CD14-positive monocyte (primary cell): ENCODE data around the gene KIDINS220. TPM values are rescaled to one million over a fixed set of nuclear protein-coding genes. Genes with fewer than 3 reads are reported as not detected.

Experiments
- DNase-seq, 3 donors: peaks; one replicate each; pipeline ENCODE4 v3.0.0-alpha.2; 2011 to 2022
- H2AFZ ChIP-seq: 2 replicates; pipeline ENCODE4 v1.6.0; 2012; ENCODE audit warnings: mild to moderate bottlenecking, low read depth, low read length, inconsistent platforms; ENCODE audit not compliant: insufficient read depth, poor library complexity, severe bottlenecking
- H3K27ac ChIP-seq, 2 donors: 1 replicate in 1 of 2; 2 replicates in 1 of 2; pipeline ENCODE4 v1.5.1; 2012 to 2013; ENCODE audit warnings: low read length in 2 of 2, control low read depth in 1 of 2, inconsistent platforms in 1 of 2, low read depth in 1 of 2, mild to moderate bottlenecking in 1 of 2
- H3K27me3 ChIP-seq, 2 donors: one replicate each; pipeline versions ENCODE4 v1.6.0 to v1.6.1; 2011 to 2013; ENCODE audit warnings: low read length in 2 of 2; ENCODE audit not compliant: control insufficient read depth in 2 of 2, insufficient read depth in 2 of 2
- H3K36me3 ChIP-seq, 2 donors: replicated peaks in 1 of 2; 1 replicate in 1 of 2; 2 replicates in 1 of 2; pipeline versions ENCODE4 v1.5.1 to v1.6.1; 2012 to 2013; ENCODE audit warnings: low read length in 2 of 2, control low read depth in 1 of 2, inconsistent platforms in 1 of 2, mild to moderate bottlenecking in 1 of 2; ENCODE audit not compliant: insufficient read depth in 2 of 2, control insufficient read depth in 1 of 2
- H3K4me1 ChIP-seq, 2 donors: 1 replicate in 1 of 2; 2 replicates in 1 of 2; pipeline versions ENCODE4 v1.5.1 to v1.6.1; 2012 to 2013; ENCODE audit warnings: low read length in 2 of 2, control low read depth in 1 of 2, inconsistent platforms in 1 of 2, mild to moderate bottlenecking in 1 of 2, moderate library complexity in 1 of 2; ENCODE audit not compliant: insufficient read depth in 2 of 2, control insufficient read depth in 1 of 2
- H3K4me2 ChIP-seq: replicated peaks from 2 replicates; pipeline ENCODE3; 2012; ENCODE audit warnings: low read length, moderate library complexity, mild to moderate bottlenecking; ENCODE audit not compliant: poor library complexity, severe bottlenecking; ENCODE audit errors: extremely low read depth
- H3K4me3 ChIP-seq, 3 experiments: fragments of 200-600 bp in 1 of 3; sonication (generic) in 1 of 3; replicated peaks in 1 of 3; 1 replicate in 2 of 3; 2 replicates in 1 of 3; pipeline ENCODE4 v1.5.1; 2011 to 2013; ENCODE audit warnings: low read length in 3 of 3, mild to moderate bottlenecking in 3 of 3, control low read depth in 2 of 3, low read depth in 2 of 3, inconsistent platforms in 1 of 3, moderate library complexity in 1 of 3
- H3K79me2 ChIP-seq: 2 replicates; pipeline ENCODE4 v1.6.0; 2012; ENCODE audit warnings: mild to moderate bottlenecking, control low read depth, inconsistent platforms, low read length, moderate library complexity; ENCODE audit not compliant: insufficient read depth
- H3K9ac ChIP-seq: 2 replicates; pipeline ENCODE4 v1.6.0; 2017; ENCODE audit warnings: low read length, mild to moderate bottlenecking; ENCODE audit not compliant: insufficient read depth, poor library complexity, severe bottlenecking
- H3K9me3 ChIP-seq, 2 donors: replicated peaks in 1 of 2; 1 replicate in 1 of 2; 2 replicates in 1 of 2; pipeline versions ENCODE4 v1.5.1 to v1.6.1; 2012 to 2013; ENCODE audit warnings: low read length in 2 of 2, control low read depth in 1 of 2; ENCODE audit not compliant: control insufficient read depth in 1 of 2, insufficient read depth in 1 of 2
- H4K20me1 ChIP-seq: 2 replicates; pipeline ENCODE4 v1.6.0; 2012; ENCODE audit warnings: mild to moderate bottlenecking, low read length, control low read depth, moderate library complexity; ENCODE audit not compliant: insufficient read depth
- H3K27ac Mint-ChIP-seq, 7 donors: one replicate each; pipeline ENCODE4 v1.8.0; 2020; ENCODE audit warnings: mild to moderate bottlenecking in 7 of 7, mixed read lengths in 7 of 7, moderate library complexity in 6 of 7, inconsistent platforms in 2 of 7
- H3K27me3 Mint-ChIP-seq, 3 donors: one replicate each; pipeline ENCODE4 v1.8.0; 2021 to 2022; ENCODE audit warnings: low read depth in 3 of 3, mild to moderate bottlenecking in 3 of 3, mixed read lengths in 3 of 3, moderate library complexity in 3 of 3, inconsistent platforms in 1 of 3
- H3K36me3 Mint-ChIP-seq, 2 donors: one replicate each; pipeline ENCODE4 v1.8.0; 2020; ENCODE audit warnings: mixed read lengths in 2 of 2, inconsistent platforms in 1 of 2, mild to moderate bottlenecking in 1 of 2
- H3K4me1 Mint-ChIP-seq: one replicate; pipeline ENCODE4 v1.8.0; 2020; ENCODE audit warnings: mild to moderate bottlenecking, mixed read lengths
- H3K4me3 Mint-ChIP-seq, 2 donors: one replicate each; pipeline ENCODE4 v1.8.0; 2020; ENCODE audit warnings: mild to moderate bottlenecking in 2 of 2, mixed read lengths in 2 of 2, moderate library complexity in 1 of 2
- H3K9me3 Mint-ChIP-seq, 7 donors: one replicate each; pipeline ENCODE4 v1.8.0; 2020 to 2022; ENCODE audit warnings: mixed read lengths in 7 of 7, mild to moderate bottlenecking in 6 of 7, moderate library complexity in 6 of 7, inconsistent platforms in 2 of 7
- WGBS: methylation state at CpG from one replicate; pipeline ENCODE4 v1.1.5; 2013; ENCODE audit warnings: missing lambda C conversion rate; ENCODE audit not compliant: insufficient coverage; 5-methylcytosine and 5-hydroxymethylcytosine counted together
- intact Hi-C, 2 donors: fragments of 100-400 bp; cut with micrococcal nuclease; formaldehyde crosslinking; loops; one replicate each; pipeline versions ENCODE4 v1.15.0 to v1.15.1; 2023
- polyA plus RNA-seq, 3 donors: library from polyadenylated mRNA; depleted of rRNA in 1 of 3; unstranded in 2 of 3; stranded (reverse) in 1 of 3; fragments of 300-500 nt in 2 of 3; fragments of >200 nt in 1 of 3; fragmentation: Illumina TruSeq in 2 of 3; gene quantifications; 1 replicate in 2 of 3; 2 replicates in 1 of 3; pipeline ENCODE4 v1.2.3, GENCODE V29; 2012 to 2021
- TF ChIP-seq, protein P1 (sequence below): fragments of 200-600 bp; IDR thresholded peaks from one replicate; pipeline ENCODE4 v1.8.0; 2022; ENCODE audit warnings: antibody characterized with exemption, mild to moderate bottlenecking

The KIDINS220 gene
- polyA plus RNA-seq, 3 donors, result 12.1 to 26.7 (median 26.3) TPM

DNA sequence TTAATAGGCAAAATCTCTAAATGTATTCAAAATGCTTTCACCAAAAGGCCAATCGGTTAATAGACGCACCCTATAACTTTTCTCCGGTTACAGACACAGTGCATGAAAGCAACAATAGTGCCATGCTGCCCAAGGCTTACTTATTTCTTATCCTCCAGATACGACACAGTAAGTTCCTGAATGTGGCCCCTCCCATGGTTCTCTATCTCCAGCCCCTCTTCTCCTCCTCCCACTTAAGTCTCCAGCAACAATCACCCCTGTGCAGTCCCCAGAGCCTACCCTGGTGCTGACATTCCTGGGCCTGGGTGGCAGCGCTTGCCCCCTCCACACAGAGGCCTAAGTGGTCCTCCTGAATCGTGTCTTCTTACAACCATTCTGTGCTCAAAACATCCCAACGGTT lies 3.6 kb downstream of the KIDINS220 start:
- Histone ChIP-seq H3K79me2 (peaks cover 90% of the 10 kb centered on the region), H2AFZ (no peak overlapping the region), H3K9ac (no peak overlapping the region), H3K27me3 (no peaks in the 10 kb centered on the region), H3K27ac (no peak overlapping the region), H3K36me3 (no peaks in the 10 kb centered on the region), H4K20me1 (peaks cover 68% of the 10 kb centered on the region), H3K9me3 (no peaks in the 10 kb centered on the region), H3K4me2 (no peak overlapping the region), H3K4me3 (no peak overlapping the region), H3K4me1 (peaks cover 26 to 41% of the 10 kb centered on the region in 2 donors)
- H3K4me1 Mint-ChIP-seq, result peaks cover 65% of the 10 kb centered on the region
- TF ChIP-seq, protein P1, sequence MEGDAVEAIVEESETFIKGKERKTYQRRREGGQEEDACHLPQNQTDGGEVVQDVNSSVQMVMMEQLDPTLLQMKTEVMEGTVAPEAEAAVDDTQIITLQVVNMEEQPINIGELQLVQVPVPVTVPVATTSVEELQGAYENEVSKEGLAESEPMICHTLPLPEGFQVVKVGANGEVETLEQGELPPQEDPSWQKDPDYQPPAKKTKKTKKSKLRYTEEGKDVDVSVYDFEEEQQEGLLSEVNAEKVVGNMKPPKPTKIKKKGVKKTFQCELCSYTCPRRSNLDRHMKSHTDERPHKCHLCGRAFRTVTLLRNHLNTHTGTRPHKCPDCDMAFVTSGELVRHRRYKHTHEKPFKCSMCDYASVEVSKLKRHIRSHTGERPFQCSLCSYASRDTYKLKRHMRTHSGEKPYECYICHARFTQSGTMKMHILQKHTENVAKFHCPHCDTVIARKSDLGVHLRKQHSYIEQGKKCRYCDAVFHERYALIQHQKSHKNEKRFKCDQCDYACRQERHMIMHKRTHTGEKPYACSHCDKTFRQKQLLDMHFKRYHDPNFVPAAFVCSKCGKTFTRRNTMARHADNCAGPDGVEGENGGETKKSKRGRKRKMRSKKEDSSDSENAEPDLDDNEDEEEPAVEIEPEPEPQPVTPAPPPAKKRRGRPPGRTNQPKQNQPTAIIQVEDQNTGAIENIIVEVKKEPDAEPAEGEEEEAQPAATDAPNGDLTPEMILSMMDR, result no peak
- WGBS, result 89% methylated on average over 7 of the region's 7 CpGs
- no peak overlapping the region for H3K4me3 Mint-ChIP-seq
- peak overlapping the region in 3 of 7 donors; percentile 25 to 59 (median 50) for H3K27ac Mint-ChIP-seq
- peaks cover 0 to 5% (median 0%) of the 10 kb centered on the region in 7 donors for H3K9me3 Mint-ChIP-seq
- H3K36me3 Mint-ChIP-seq, result peaks cover 11 to 16% of the 10 kb centered on the region in 2 donors
- intact Hi-C loops, result loop anchor here in 1 of 2 donors (10.0 kb wide), 1 partner anchor 171 kb away; the partner anchor contains the start of gene MBOAT2
- peaks cover 0 to 6% (median 3%) of the 10 kb centered on the region in 3 donors for H3K27me3 Mint-ChIP-seq
- DNase-seq, result no peak

DNA sequence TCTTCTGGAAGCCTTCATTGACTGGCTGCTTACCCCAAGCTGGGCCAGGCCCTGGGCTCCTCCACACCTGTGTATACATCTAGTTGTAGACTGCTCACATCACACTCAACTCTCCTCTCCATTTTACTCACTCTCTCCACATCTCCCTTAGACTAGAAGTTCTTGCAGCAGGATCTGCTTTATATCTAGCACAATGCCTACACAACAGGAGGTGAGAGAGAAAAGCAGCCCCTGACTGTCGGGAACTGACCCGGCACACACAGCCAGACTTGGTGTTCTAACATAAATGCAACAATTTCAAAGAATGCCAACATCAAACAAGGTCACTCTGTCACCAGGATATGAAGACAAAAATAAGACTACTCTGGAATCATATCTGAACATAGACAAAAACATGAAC lies 5.9 kb downstream of the KIDINS220 start:
- Mint-ChIP-seq H3K27ac (peak overlapping the region in 2 of 7 donors; percentile 43 to 72), H3K9me3 (no peaks in the 10 kb centered on the region), H3K27me3 (peaks cover 0 to 3% (median 0%) of the 10 kb centered on the region in 3 donors), H3K4me3 (no peak overlapping the region), H3K4me1 (peaks cover 62% of the 10 kb centered on the region), H3K36me3 (peaks cover 20 to 30% of the 10 kb centered on the region in 2 donors)
- H4K20me1 ChIP-seq, result peaks cover 91% of the 10 kb centered on the region
- H3K36me3 ChIP-seq, result peaks cover 9 to 11% of the 10 kb centered on the region in 2 donors
- H3K27me3 ChIP-seq, result no peaks in the 10 kb centered on the region
- no CpG with 5 or more reads among the region's 2 CpGs for WGBS
- intact Hi-C loops, result loop anchor here in 1 of 2 donors (10.0 kb wide), 1 partner anchor 173 kb away; the partner anchor contains the start of gene MBOAT2
- DNase-seq, result no peak
- H3K9me3 ChIP-seq, result no peaks in the 10 kb centered on the region
- no peak overlapping the region for H3K4me3 ChIP-seq
- H3K9ac ChIP-seq, result no peak overlapping the region
- H3K4me1 ChIP-seq, result peaks cover 18 to 32% of the 10 kb centered on the region in 2 donors
- H2AFZ ChIP-seq, result no peak overlapping the region
- H3K4me2 ChIP-seq, result no peak overlapping the region
- H3K27ac ChIP-seq, result no peak overlapping the region
- peaks cover 99% of the 10 kb centered on the region for H3K79me2 ChIP-seq
- TF ChIP-seq, protein P1, result no peak
